Small intestine (tissue), 7 donors: Measurements from ENCODE around the gene PPP6R2. TPM values are rescaled to one million over a fixed set of nuclear protein-coding genes. Genes with fewer than 3 reads are reported as not detected.
A peak's percentile ranks its signal among the peaks of the same experiment; 100 is the strongest.

Source experiments
- DNase-seq, 2 donors: peaks; one replicate each; pipeline versions ENCODE4 v3.0.0 to v3.0.0-alpha.2; 2013
- FAIRE-seq: peaks from 2 replicates; lab custom pipeline; 2012; peaks lifted over from hg19 to GRCh38; lab: Jason Lieb, UNC
- H3K27ac ChIP-seq, 3 donors: one replicate each; pipeline ENCODE4 v1.5.1; 2013; ENCODE audit warnings: low read length in 2 of 3, mild to moderate bottlenecking in 2 of 3, control low read depth in 1 of 3, inconsistent platforms in 1 of 3, low read depth in 1 of 3, moderate library complexity in 1 of 3
- H3K27me3 ChIP-seq, 3 donors: one replicate each; pipeline ENCODE4 v1.6.1; 2013; ENCODE audit warnings: low read length in 3 of 3, inconsistent platforms in 1 of 3; ENCODE audit not compliant: control insufficient read depth in 3 of 3, insufficient read depth in 3 of 3
- H3K36me3 ChIP-seq, 3 donors: one replicate each; pipeline ENCODE4 v1.6.1; 2013; ENCODE audit warnings: low read length in 3 of 3, inconsistent platforms in 1 of 3, low read depth in 1 of 3, mild to moderate bottlenecking in 1 of 3, moderate library complexity in 1 of 3; ENCODE audit not compliant: control insufficient read depth in 3 of 3, insufficient read depth in 2 of 3
- H3K4me1 ChIP-seq, 3 donors: one replicate each; pipeline ENCODE4 v1.6.1; 2013; ENCODE audit warnings: low read length in 2 of 3, inconsistent platforms in 1 of 3, low read depth in 1 of 3, mild to moderate bottlenecking in 1 of 3, moderate library complexity in 1 of 3; ENCODE audit not compliant: control insufficient read depth in 3 of 3, insufficient read depth in 2 of 3
- H3K4me3 ChIP-seq, 3 donors: one replicate each; pipeline ENCODE4 v1.5.1; 2013; ENCODE audit warnings: low read length in 3 of 3, control low read depth in 1 of 3, inconsistent platforms in 1 of 3, low read depth in 1 of 3, mild to moderate bottlenecking in 1 of 3, moderate library complexity in 1 of 3
- H3K9me3 ChIP-seq, 2 donors: one replicate each; pipeline ENCODE4 v1.6.1; 2013; ENCODE audit warnings: low read depth in 1 of 2, low read length in 1 of 2; ENCODE audit not compliant: control insufficient read depth in 2 of 2, insufficient read depth in 1 of 2
- WGBS, 3 donors: extraction: QIAGEN DNeasy Blood & Tissue Kit; methylation state at CpG; one replicate each; pipeline ENCODE4 v1.1.7; 2013; 5-methylcytosine and 5-hydroxymethylcytosine counted together
- polyA plus RNA-seq, 4 donors: library from polyadenylated mRNA; stranded (reverse) in 3 of 4; unstranded in 1 of 4; fragments of 200-250 nt in 3 of 4; fragments of 120-200 nt in 1 of 4; gene quantifications; one replicate each; pipeline versions ENCODE4 v1.2.1 to v1.2.3, GENCODE V29; 2013
- donor health status: healthy with polysubstance abuse.
- donor health status: control.
- donor health status: control.
- donor health status: Bipolar disorder and iron deficiency.
- donor health status: healthy.

PPP6R2 gene
- polyA plus RNA-seq, 4 donors: 28.6 to 41.2 (median 38.8) TPM

DNA sequence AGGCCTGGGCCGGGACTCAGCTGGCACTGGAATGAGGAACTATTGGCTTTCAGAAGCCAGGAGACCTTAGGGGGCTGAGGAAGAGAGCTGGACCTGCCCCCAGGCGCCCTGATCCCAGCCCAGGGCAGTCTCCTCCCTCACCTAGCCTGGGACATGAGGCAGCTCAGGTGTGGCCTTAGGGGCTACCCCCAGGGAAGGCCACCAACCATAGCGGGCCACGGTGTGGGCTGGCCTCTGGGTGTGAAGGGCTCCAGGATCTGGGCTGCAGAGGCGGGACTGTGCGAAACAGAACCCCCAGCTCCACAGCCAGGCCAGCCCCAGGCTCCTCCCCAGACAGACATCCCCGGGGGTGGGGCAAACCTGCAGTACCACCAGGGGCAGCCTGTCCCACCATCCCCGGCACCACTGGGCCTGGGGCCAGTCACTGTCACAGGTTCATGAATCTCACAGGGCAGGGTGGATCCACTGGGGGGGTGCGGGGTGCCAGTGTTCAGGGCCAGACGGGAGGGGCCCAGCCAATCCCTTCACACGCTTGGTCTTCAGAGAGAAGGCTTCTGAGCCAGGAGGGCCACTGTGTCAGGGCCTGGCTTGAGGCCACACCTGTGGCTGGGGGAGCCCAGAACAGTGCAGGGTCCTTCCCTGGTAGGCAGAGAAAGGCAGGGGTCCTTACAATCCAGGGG is 39.1 kb upstream of the PPP6R2 start:
- peak overlapping the region; percentile 53 to 93 (median 74) for H3K27ac ChIP-seq
- peak; percentile 42 to 66 for DNase-seq
- H3K36me3 ChIP-seq: peaks cover 0 to 43% (median 0%) of the 10 kb centered on the region in 3 donors
- no peak overlapping the region for H3K4me3 ChIP-seq
- FAIRE-seq: no peak
- WGBS, 3 donors: 34 to 43% (median 36%) methylated on average over 10 to 11 of the region's 11 CpGs
- H3K9me3 ChIP-seq: no peaks in the 10 kb centered on the region
- H3K27me3 ChIP-seq: no peaks in the 10 kb centered on the region
- peaks cover 2 to 74% (median 41%) of the 10 kb centered on the region in 3 donors for H3K4me1 ChIP-seq

DNA sequence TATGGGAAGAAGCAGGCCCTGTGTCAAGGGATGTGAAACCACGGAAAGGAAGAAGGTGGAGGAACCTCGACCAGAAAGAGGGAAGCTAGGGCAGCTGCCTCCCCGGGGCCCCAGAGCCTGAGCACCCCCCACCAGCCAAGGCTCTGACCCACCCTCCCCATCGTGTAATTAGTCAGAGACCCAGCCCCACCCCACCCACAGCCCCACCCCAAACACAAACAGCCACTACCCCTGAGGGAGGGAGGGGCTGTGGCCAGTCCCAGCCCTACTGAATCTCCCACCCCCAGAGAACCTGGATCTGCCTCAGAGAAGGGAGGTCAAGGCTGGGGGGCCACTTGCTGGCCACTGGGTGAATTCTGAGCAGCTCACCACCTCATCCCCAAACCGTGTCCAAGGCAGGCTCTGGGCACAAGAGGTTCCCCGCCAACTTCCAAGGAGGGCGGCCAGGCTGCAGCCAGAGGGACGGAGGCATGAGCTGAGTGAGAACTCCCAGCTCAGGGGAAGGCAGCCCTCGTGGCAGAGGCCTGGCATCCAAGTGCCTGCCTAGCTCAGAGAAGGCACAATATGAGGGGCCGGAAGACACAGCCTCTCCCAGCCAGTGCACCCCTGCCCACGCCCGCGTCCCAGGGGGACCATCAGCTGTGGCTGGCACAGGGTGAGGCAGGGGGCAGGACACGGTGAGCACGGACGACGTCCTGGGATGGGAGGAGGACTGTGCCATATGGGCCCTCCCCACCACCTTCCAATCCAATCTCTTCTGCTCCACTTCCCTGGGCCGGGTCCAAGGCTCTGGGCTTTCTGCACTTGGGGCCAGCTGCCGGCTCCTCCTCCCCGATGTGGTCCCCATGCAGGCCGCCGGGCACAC is 38.4 kb upstream of the PPP6R2 start:
- WGBS, 3 donors: 33 to 43% (median 35%) methylated on average over 20 to 22 of the region's 22 CpGs
- Histone ChIP-seq H3K9me3 (no peaks in the 10 kb centered on the region), H3K4me3 (peak overlapping the region in 2 of 3 donors; percentile 6 to 97), H3K4me1 (peaks cover 2 to 76% (median 41%) of the 10 kb centered on the region in 3 donors), H3K27me3 (no peaks in the 10 kb centered on the region), H3K36me3 (peaks cover 0 to 43% (median 0%) of the 10 kb centered on the region in 3 donors), H3K27ac (peak overlapping the region; percentile 74 to 93 (median 85))
- DNase-seq (peak; percentile 36 to 58), FAIRE-seq (no peak)

DNA sequence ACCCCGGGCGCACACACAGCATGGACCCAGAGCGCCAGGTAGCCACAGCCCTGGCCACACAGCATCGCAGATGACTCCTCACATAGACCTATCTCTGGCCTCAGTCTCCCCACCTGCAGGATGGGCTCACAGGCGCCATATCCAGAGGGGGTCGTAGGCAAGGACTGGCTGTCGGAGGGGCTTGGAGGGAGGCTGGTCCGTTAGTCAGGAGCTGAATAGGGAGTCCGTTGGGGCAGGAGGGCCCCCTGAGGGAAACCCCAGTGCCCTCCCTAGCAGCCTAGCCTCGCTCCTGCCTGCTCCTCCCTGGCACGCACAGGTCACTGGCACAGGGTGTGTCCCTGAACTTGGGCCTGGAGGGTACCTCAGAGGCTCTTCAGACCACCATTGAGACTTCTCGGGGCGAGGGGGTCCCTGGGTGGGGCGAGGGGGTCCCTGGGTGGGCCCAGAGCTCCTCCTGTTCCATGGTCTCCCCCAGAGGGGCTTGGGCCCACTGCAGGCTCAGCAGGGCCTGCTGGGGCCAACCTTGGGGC is 37.7 kb upstream of the PPP6R2 start:
- FAIRE-seq (no peak), DNase-seq (peak in 1 of 2 donors; percentile 76)
- H3K27me3 ChIP-seq: no peaks in the 10 kb centered on the region
- H3K4me1 ChIP-seq: peaks cover 2 to 74% (median 39%) of the 10 kb centered on the region in 3 donors
- peaks cover 0 to 46% (median 0%) of the 10 kb centered on the region in 3 donors for H3K36me3 ChIP-seq
- H3K4me3 ChIP-seq: peak overlapping the region; percentile 6 to 97 (median 89)
- 40 to 57% (median 48%) methylated on average over 12 to 14 of the region's 14 CpGs for WGBS, 3 donors
- H3K9me3 ChIP-seq: no peaks in the 10 kb centered on the region
- H3K27ac ChIP-seq: peak overlapping the region; percentile 65 to 93 (median 85)

DNA sequence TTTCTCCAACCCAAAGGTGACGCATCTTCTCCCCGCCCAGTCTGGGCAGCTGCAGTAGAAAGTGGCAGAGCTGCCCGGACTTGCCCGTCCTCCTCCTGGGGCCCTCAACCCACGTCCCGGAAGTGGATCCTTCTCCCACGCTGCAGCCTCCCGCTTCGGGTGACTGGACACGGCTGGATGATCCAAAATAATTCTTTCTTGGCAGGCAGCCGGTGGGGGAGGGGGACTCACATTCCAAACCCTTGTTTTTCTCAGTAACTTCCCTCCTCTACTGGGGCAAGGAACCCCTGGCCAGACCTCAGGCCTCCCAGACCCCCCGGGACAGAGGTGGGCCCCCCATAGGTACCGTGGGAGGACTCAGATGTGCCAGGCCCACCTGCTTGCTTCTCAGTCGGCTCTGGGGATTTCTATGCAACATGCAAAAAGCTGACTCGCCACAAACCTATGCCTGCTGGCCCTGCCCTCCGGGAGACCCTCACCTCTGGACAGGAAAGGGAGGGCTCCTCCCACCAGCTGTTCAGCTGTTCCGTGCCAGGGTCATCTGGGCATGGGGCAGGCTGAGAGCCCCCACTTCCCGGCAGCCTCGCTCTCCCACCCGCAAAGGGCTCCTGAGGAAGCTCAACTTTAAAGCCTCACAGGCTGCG is 37.1 kb upstream of the PPP6R2 start:
- Histone ChIP-seq H3K9me3 (no peaks in the 10 kb centered on the region), H3K36me3 (peaks cover 0 to 43% (median 0%) of the 10 kb centered on the region in 3 donors), H3K4me3 (peak overlapping the region; percentile 89 to 97 (median 90)), H3K4me1 (peaks cover 2 to 68% (median 34%) of the 10 kb centered on the region in 3 donors), H3K27ac (peak overlapping the region; percentile 65 to 93 (median 85)), H3K27me3 (no peaks in the 10 kb centered on the region)
- FAIRE-seq: no peak
- 3 to 6% (median 5%) methylated on average over 18 to 21 of the region's 21 CpGs for WGBS, 3 donors
- DNase-seq: peak; percentile 61 to 89

DNA sequence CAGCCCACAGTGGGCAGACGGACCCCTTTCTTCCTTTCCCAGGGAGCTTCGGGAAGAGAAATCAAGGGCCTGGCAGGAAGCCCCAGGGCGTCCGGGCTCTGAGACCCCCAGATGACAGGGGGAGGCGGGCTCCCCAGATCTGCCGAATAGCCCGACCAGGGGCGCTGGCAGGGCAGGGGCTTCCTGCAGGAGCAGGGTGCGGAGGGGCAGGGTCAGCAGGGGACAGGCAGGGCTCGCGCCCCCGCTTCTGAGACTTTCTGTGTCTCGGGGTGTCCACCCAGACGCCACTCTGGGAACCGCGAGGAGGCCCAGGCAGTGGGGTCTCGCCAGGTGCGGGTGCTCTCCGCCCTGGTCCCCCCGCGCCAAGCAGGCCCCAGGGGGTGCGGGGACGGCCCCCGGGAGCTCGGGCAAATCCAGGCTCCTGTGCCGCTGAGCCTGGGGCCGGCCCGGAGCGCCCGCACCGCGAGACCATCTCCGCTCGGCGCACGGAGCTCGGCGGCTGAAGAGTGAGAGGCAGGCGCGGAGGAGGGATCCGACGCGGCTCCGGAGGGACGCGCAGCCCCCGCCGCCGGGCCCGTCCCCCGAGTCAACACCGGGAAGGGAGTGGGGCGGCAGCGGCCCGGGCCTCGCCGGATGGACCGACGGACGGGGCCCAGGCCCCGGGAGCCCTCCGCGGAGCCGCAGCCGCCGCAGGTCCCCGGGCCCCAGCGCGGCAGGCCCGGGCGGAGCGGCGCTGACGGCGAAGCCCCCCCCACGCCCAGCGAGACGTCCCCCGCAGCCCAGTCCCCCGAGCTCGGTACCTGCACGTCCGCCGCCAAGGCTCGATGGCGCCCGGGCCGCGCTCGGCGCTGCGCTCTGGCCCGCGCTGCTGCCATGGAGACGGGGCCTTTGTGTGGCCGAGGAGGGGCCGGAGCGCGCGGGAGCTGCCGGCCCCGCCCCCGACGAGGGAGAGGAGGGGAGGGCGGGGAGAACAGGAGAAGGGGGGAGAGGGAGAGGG is 36.1 kb upstream of the PPP6R2 start, which contains the start of gene PLXNB2:
TSS of gene PLXNB2 (minus strand) at position 894 of the 997 bp plus-strand sequence. CDS start 17,062 bp downstream, outside the sequence.
- Histone ChIP-seq H3K4me1 (peaks cover 2 to 58% (median 30%) of the 10 kb centered on the region in 3 donors), H3K36me3 (peaks cover 0 to 46% (median 0%) of the 10 kb centered on the region in 3 donors), H3K4me3 (peak within 1 kb of the TSS; percentile 89 to 97 (median 90)), H3K9me3 (no peaks in the 10 kb centered on the region), H3K27ac (peak within 1 kb of the TSS; percentile 65 to 93 (median 85)), H3K27me3 (no peaks in the 10 kb centered on the region)
- 0 to 1% (median 1%) methylated on average over 36 to 104 of the region's 105 CpGs for WGBS, 3 donors
- DNase-seq (peak; percentile 77 to 89), FAIRE-seq (no peak)

DNA sequence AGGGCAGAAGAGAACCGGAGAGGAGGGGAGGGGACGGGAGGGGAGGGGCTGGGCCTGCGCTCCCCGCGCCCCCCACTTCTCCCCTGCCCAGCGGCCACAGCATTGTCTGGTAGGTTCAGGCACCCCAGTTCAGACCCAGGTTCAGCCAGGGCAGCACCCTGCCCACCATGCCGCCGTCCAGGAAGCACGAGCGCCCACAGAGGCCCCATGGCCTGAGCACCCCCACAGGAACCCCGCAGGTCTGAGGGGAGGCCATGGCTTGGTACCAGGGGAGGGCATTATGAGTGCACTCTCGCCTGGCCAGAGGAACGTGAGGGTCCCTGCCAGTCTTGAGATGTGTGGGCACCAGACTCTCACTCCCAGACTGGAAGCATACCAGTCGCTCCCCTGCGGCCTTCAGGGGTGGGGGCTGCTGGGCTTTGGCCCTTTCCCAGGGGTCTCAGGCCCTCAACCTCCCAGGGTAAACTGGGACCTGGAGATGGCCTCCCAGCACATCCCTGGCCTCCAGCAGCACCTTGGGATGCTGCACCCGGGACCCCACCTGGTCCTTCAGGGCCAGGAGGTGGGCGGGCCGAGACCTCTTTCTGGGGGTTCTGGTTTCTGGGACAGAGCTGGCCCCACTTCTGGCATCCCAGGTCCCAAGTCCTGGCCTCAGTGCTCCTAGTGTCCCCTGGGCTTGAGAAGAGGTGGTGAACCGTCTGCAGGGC is 35.1 kb upstream of the PPP6R2 start:
- Histone ChIP-seq H3K27ac (peak overlapping the region; percentile 54 to 74 (median 64)), H3K27me3 (no peaks in the 10 kb centered on the region), H3K4me3 (peak overlapping the region in 1 of 3 donors; percentile 18), H3K36me3 (peaks cover 0 to 42% (median 0%) of the 10 kb centered on the region in 3 donors), H3K9me3 (no peaks in the 10 kb centered on the region), H3K4me1 (peaks cover 2 to 48% (median 24%) of the 10 kb centered on the region in 3 donors)
- FAIRE-seq (no peak), DNase-seq (no peak)
- WGBS, 3 donors: 39 to 48% (median 43%) methylated on average over 13 to 19 of the region's 19 CpGs

DNA sequence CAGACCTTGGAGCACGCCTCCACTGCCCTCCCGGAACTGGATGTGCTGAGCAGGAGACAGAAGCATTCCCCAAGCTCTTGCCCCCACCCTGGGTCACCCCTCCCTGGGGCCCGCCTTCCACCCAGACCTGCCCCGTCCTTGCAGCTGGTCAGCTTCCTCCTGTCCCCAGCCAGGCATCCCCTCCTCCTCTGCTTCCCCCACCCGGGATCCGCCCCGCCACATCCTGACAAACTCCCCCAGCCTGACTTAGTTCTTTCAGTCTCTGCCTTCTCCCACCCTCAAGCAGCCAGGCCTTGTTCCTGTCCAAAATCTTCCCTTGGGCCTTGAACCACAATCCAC is 34.6 kb upstream of the PPP6R2 start:
- Histone ChIP-seq H3K9me3 (no peaks in the 10 kb centered on the region), H3K27me3 (no peaks in the 10 kb centered on the region), H3K27ac (peak overlapping the region; percentile 54 to 74 (median 69)), H3K36me3 (peaks cover 0 to 39% (median 0%) of the 10 kb centered on the region in 3 donors), H3K4me3 (no peak overlapping the region), H3K4me1 (peaks cover 2 to 43% (median 20%) of the 10 kb centered on the region in 3 donors)
- DNase-seq (peak in 1 of 2 donors; percentile 42), FAIRE-seq (no peak)
- WGBS, 3 donors: 36 to 71% (median 71%) methylated on average over 6 to 7 of the region's 7 CpGs
